K562 (cell line): Measurements from ENCODE around the gene GLI3. TPM values are rescaled to one million over a fixed set of nuclear protein-coding genes. Genes with fewer than 3 reads are reported as not detected.

Experiments used
- ATAC-seq: fragments of 200-7000 bp; cut with Tn5 transposase; 3 replicates; pipeline ENCODE4 v1.9.1; 2020; ENCODE audit warnings: moderate library complexity
- BruUV-seq: library from RNA; stranded (reverse); fragments of 400-500 nt; replicated peaks from 2 replicates; lab custom pipeline; 2021; lab: Mats Ljungman, UMichigan
- CTCF ChIA-PET: fragments of 300-600 bp; formaldehyde crosslinking; extraction: SDS; loops from one replicate; lab custom pipeline; 2021; ENCODE audit warnings: low intra/inter-chr PET ratio; lab: Yijun Ruan, JAX
- POLR2A ChIA-PET: fragments of 300-600, 350-650 bp; sonication (Branson Sonifier 250); formaldehyde crosslinking; extraction: SDS; loops from one replicate; lab custom pipeline; 2021; ENCODE audit warnings: antibody characterized with exemption, inconsistent platforms; lab: Yijun Ruan, JAX
- DNase-seq, 4 experiments: peaks; one replicate each; pipeline versions ENCODE4 v3.0.0 to v3.0.0-alpha.2; 2011 to 2018; ENCODE audit warnings: low spot score in 3 of 4, mixed read lengths in 3 of 4; ENCODE audit errors: extremely low read depth in 1 of 4
- FAIRE-seq: peaks from 2 replicates; lab custom pipeline; 2011; peaks lifted over from hg19 to GRCh38; lab: Jason Lieb, UNC
- H2AFZ ChIP-seq: 2 replicates; pipeline ENCODE4 v1.6.0; 2011; ENCODE audit warnings: low read depth, low read length, control low read depth, inconsistent platforms
- H3K27ac ChIP-seq: fragments of 200-600 bp; 3 replicates; pipeline ENCODE4 v1.8.0; 2011; ENCODE audit warnings: low read depth, mild to moderate bottlenecking, control low read depth, inconsistent platforms, low read length, moderate library complexity, mixed read lengths; ENCODE audit errors: extremely low read depth
- H3K27me3 ChIP-seq, 2 experiments: fragments of 300-600 bp in 1 of 2; 2 replicates in 1 of 2; 3 replicates in 1 of 2; pipeline versions ENCODE4 v1.6.0 to v1.8.0; 2011; ENCODE audit warnings: inconsistent platforms in 2 of 2, low read length in 2 of 2, mild to moderate bottlenecking in 1 of 2, mixed read lengths in 1 of 2, moderate library complexity in 1 of 2; ENCODE audit not compliant: control insufficient read depth in 2 of 2, insufficient read depth in 2 of 2
- H3K36me3 ChIP-seq: fragments of 300-600 bp; 3 replicates; pipeline ENCODE4 v1.8.0; 2011; ENCODE audit warnings: mild to moderate bottlenecking, low read length, inconsistent platforms; ENCODE audit not compliant: control insufficient read depth, insufficient read depth
- H3K4me1 ChIP-seq, 2 experiments: fragments of 200-600 bp in 1 of 2; replicated peaks in 1 of 2; 2 replicates in 1 of 2; 3 replicates in 1 of 2; pipeline versions ENCODE4 v1.5.1 to v1.8.0; 2011; ENCODE audit warnings: inconsistent platforms in 2 of 2, low read length in 2 of 2, mild to moderate bottlenecking in 1 of 2, mixed read lengths in 1 of 2, moderate library complexity in 1 of 2; ENCODE audit not compliant: control insufficient read depth in 2 of 2, insufficient read depth in 2 of 2
- H3K4me2 ChIP-seq: 2 replicates; pipeline ENCODE4 v1.6.1; 2011; ENCODE audit warnings: low read length, control low read depth, inconsistent platforms, mixed read lengths; ENCODE audit not compliant: insufficient read depth
- H3K4me3 ChIP-seq: fragments of 200-600 bp; sonication (generic), shearing (Covaris generic); 2 replicates; pipeline ENCODE4 v1.5.1; 2016; ENCODE audit warnings: control low read depth, inconsistent platforms
- H3K79me2 ChIP-seq: fragments of 200-600 bp; 3 replicates; pipeline ENCODE4 v1.8.0; 2011; ENCODE audit warnings: low read length, inconsistent platforms; ENCODE audit not compliant: control insufficient read depth, insufficient read depth
- H3K9ac ChIP-seq, 2 experiments: 2 replicates each; pipeline versions ENCODE4 v1.6.0 to v1.6.1; 2011; ENCODE audit warnings: low read depth in 2 of 2, low read length in 2 of 2, control low read depth in 1 of 2, inconsistent platforms in 1 of 2, mild to moderate bottlenecking in 1 of 2, mixed read lengths in 1 of 2; ENCODE audit not compliant: insufficient read depth in 1 of 2
- H3K9me1 ChIP-seq: one replicate; pipeline ENCODE4 v1.6.0; 2011; ENCODE audit warnings: inconsistent platforms, mild to moderate bottlenecking, low read length, moderate library complexity; ENCODE audit not compliant: control insufficient read depth, insufficient read depth
- H3K9me3 ChIP-seq: replicated peaks from 2 replicates; pipeline ENCODE4 v1.5.1; 2011; ENCODE audit warnings: low read depth, low read length, inconsistent platforms; ENCODE audit not compliant: control insufficient read depth, insufficient read depth
- H4K20me1 ChIP-seq: replicated peaks from 2 replicates; pipeline ENCODE4 v1.6.1; 2011; ENCODE audit warnings: low read length, inconsistent platforms, mixed read lengths; ENCODE audit not compliant: control insufficient read depth, insufficient read depth
- CBX5 ChIP-seq: IDR thresholded peaks from 2 replicates; pipeline ENCODE4 v1.6.1; 2014; ENCODE audit warnings: low read depth, borderline replicate concordance
- CEBPZ ChIP-seq: fragments of 150-350 bp; IDR thresholded peaks from 2 replicates; pipeline ENCODE4 v1.6.1; 2014; ENCODE audit warnings: low read depth, mild to moderate bottlenecking, low read length, borderline replicate concordance
- CTBP1 ChIP-seq: fragments of 450-650 bp; IDR thresholded peaks from 2 replicates; pipeline ENCODE4 v1.6.1; 2016; ENCODE audit warnings: borderline replicate concordance
- DMBX1 ChIP-seq: fragments of 250-450 bp; sonication (Bioruptor Pico); IDR thresholded peaks from 2 replicates; pipeline ENCODE4 v1.8.0; 2022; ENCODE audit warnings: inconsistent platforms, mild to moderate bottlenecking, moderate library complexity, borderline replicate concordance
- FOS ChIP-seq: IDR thresholded peaks from 3 replicates; pipeline ENCODE4 v1.6.1; 2011; ENCODE audit not compliant: insufficient read length; ENCODE audit errors: extremely low read depth
- FOXJ2 ChIP-seq: fragments of 200-800 bp; sonication (Bioruptor generic); IDR thresholded peaks from 2 replicates; pipeline ENCODE4 v1.6.1; 2016; ENCODE audit warnings: missing genetic modification characterization, missing compliant biosample characterization
- HMBOX1 ChIP-seq: sonication (generic); IDR thresholded peaks from 2 replicates; pipeline ENCODE4 v1.6.1; 2016
- NR2C2 ChIP-seq, 2 experiments: fragments of 200-800 bp in 1 of 2; sonication (Bioruptor generic) in 1 of 2; sonication (generic) in 1 of 2; formaldehyde crosslinking in 1 of 2; IDR thresholded peaks; 2 replicates each; pipeline versions ENCODE4 v1.6.1 to v1.8.0; 2016 to 2022; ENCODE audit warnings: mild to moderate bottlenecking in 1 of 2, missing compliant biosample characterization in 1 of 2, missing genetic modification characterization in 1 of 2, missing genetic modification reagents in 1 of 2
- POLR2A ChIP-seq: fragments of 450-650 bp; conservative IDR thresholded peaks from 2 replicates; pipeline ENCODE4 v1.6.1; 2016
- ZBTB34 ChIP-seq: fragments of 250-450 bp; sonication (Bioruptor Pico); IDR thresholded peaks from 2 replicates; pipeline ENCODE4 v1.8.0; 2021; ENCODE audit warnings: mild to moderate bottlenecking, moderate library complexity
- ZNF655 ChIP-seq: fragments of 250-450 bp; sonication (Bioruptor Pico); IDR thresholded peaks from 2 replicates; pipeline ENCODE4 v1.5.0; 2021
- ZNF79 ChIP-seq: fragments of 250-450 bp; sonication (Bioruptor Pico); IDR thresholded peaks from 2 replicates; pipeline ENCODE4 v1.4.0; 2020; ENCODE audit warnings: low read depth, mild to moderate bottlenecking, moderate library complexity
- WGBS: fragments of 100-300 bp; shearing (Covaris generic); methylation state at CpG from one replicate; pipeline ENCODE4 v1.1.6; 2016; ENCODE audit warnings: low coverage, mixed read lengths; ENCODE audit not compliant: insufficient coverage; ENCODE audit errors: missing lambda C conversion rate; 5-methylcytosine and 5-hydroxymethylcytosine counted together
- in situ Hi-C: fragments of 300-500 bp; cut with MboI; formaldehyde crosslinking; loops from 4 replicates; pipeline ENCODE4 v1.15.0; 2018; ENCODE audit warnings: inconsistent platforms, mixed read lengths
- intact Hi-C: fragments of 100-400 bp; cut with micrococcal nuclease; formaldehyde crosslinking; loops from 2 replicates; pipeline ENCODE4 v1.14.2; 2022
- polyA plus RNA-seq, 8 experiments: library from polyadenylated mRNA; depleted of rRNA in 4 of 8; stranded (reverse) in 5 of 8; unstranded in 3 of 8; fragments of >200 nt; fragmentation: Nextera tagmentation in 2 of 8; fragmentation: Illumina TruSeq in 1 of 8; extraction: Ambion mirVana in 2 of 8; extraction: Trizol in 1 of 8; gene quantifications; 2 replicates each; pipeline versions ENCODE4 v1.2.1 to v1.2.3, GENCODE V29; 2011 to 2014; ENCODE audit warnings: inconsistent platforms in 1 of 8, missing spikeins in 1 of 8
- total RNA-seq, 7 experiments: library from RNA; depleted of rRNA in 6 of 7; stranded (reverse); fragments of >200 nt in 6 of 7; fragmentation: Illumina TruSeq in 2 of 7; extraction: Trizol in 2 of 7; gene quantifications; 2 replicates each; pipeline versions ENCODE4 v1.2.1 to v1.2.3, GENCODE V29; 2011 to 2021; ENCODE audit warnings: low replicate concordance in 1 of 7

GLI3 gene
- total and polyA plus RNA-seq, 9 of the 15 experiments (the other 6 are each of a cell fraction or from before 2014, with no cell fraction given) = 0.01 to 0.18 (median 0.07) TPM; not detected in 6

- POLR2A ChIA-PET = no interaction called here
- WGBS = 2% methylated on average over 8 of the region's 8 CpGs
These were observed 154.9 kb downstream of the GLI3 start for GRCh38 chr7:42082144-42082543.

More at GRCh38 chr7:42082144-42082543, 154.9 kb downstream of the GLI3 start:
- H3K4me2 ChIP-seq = no peak overlapping the region
- H3K9me3 ChIP-seq = no peaks in the 10 kb centered on the region
- no TSS peak for BruUV-seq
- TF ChIP-seq FOS (no peak), HMBOX1 (no peak), NR2C2 (CRISPR knock-in tag; IDR thresholded peaks at IDR 0.05) (no peak), NR2C2 (tag; IDR thresholded peaks at IDR 0.05) (no peak), CBX5 (no peak), CTBP1 (no peak), ZNF79 (no peak), FOXJ2 (tag) (no peak), POLR2A (no peak), ZBTB34 (CRISPR knock-in tag) (no peak), DMBX1 (CRISPR knock-in tag) (no peak), ZNF655 (CRISPR knock-in tag) (no peak), CEBPZ (no peak)
- H3K9ac ChIP-seq = no peak overlapping the region
- intact Hi-C loops (no loop called here), in situ Hi-C loops (no loop called here)
- H4K20me1 ChIP-seq = no peaks in the 10 kb centered on the region
- CTCF ChIA-PET = no interaction called here
- no peaks in the 10 kb centered on the region for H3K36me3 ChIP-seq
- no peaks in the 10 kb centered on the region for H3K9me1 ChIP-seq
- H3K4me1 ChIP-seq = no peaks in the 10 kb centered on the region
- no peak for ATAC-seq
- H3K27me3 ChIP-seq = peaks cover 0 to 9% of the 10 kb centered on the region in 2 experiments; a peak in 3 of 5 replicates
- DNase-seq = no peak
- H3K4me3 ChIP-seq = no peak overlapping the region
- no peak for FAIRE-seq
- H3K27ac ChIP-seq = no peak overlapping the region
- no peak overlapping the region for H2AFZ ChIP-seq
- H3K79me2 ChIP-seq = no peaks in the 10 kb centered on the region
